ENCODE data around the gene NAMPT. TPM values are rescaled to one million over a fixed set of nuclear protein-coding genes. Genes with fewer than 3 reads are reported as not detected.
A peak's percentile ranks its signal among the peaks of the same experiment; 100 is the strongest.

Gene NAMPT
- total RNA-seq, 1 donor from 2014 or later = 28.2 TPM

GRCh38 chr7:106279425-106280197 lies 5.2 kb downstream of the NAMPT start:
- no peak overlapping the region for H3K4me3 ChIP-seq (ENCODE audit: low read length in 3 of 3)
- H3K27me3 ChIP-seq (ENCODE audit: control insufficient read depth in 3 of 3, insufficient read depth in 3 of 3, low read length in 3 of 3) = no peaks in the 10 kb centered on the region
- H3K9ac ChIP-seq (ENCODE audit: low read depth in 1 of 3, low read length in 3 of 3) = no peak overlapping the region
- H3K36me3 ChIP-seq (ENCODE audit: control insufficient read depth in 3 of 3, insufficient read depth in 3 of 3, low read length in 3 of 3) = peaks cover 0 to 4% (median 3%) of the 10 kb centered on the region in 3 donors
- H3K9me3 ChIP-seq (ENCODE audit: control insufficient read depth in 3 of 3, low read length in 3 of 3) = no peaks in the 10 kb centered on the region
- peaks cover 0 to 24% (median 16%) of the 10 kb centered on the region in 3 donors for H3K4me1 ChIP-seq (ENCODE audit: control insufficient read depth in 3 of 3, insufficient read depth in 3 of 3, low read length in 3 of 3)
- H3K27ac ChIP-seq (ENCODE audit: low read depth, low read length) = no peak overlapping the region

- H3K27me3 ChIP-seq (ENCODE audit: control insufficient read depth in 3 of 3, insufficient read depth in 3 of 3, low read length in 3 of 3) = no peaks in the 10 kb centered on the region
- H3K36me3 ChIP-seq (ENCODE audit: control insufficient read depth in 3 of 3, insufficient read depth in 3 of 3, low read length in 3 of 3) = peaks cover 0 to 6% (median 4%) of the 10 kb centered on the region in 3 donors
- peak overlapping the region in 1 of 3 donors; percentile 35 for H3K9ac ChIP-seq (ENCODE audit: low read depth in 1 of 3, low read length in 3 of 3)
- peaks cover 0 to 21% (median 14%) of the 10 kb centered on the region in 3 donors for H3K4me1 ChIP-seq (ENCODE audit: control insufficient read depth in 3 of 3, insufficient read depth in 3 of 3, low read length in 3 of 3)
- no peaks in the 10 kb centered on the region for H3K9me3 ChIP-seq (ENCODE audit: control insufficient read depth in 3 of 3, low read length in 3 of 3)
- no peak overlapping the region for H3K27ac ChIP-seq (ENCODE audit: low read depth, low read length)
- no peak overlapping the region for H3K4me3 ChIP-seq (ENCODE audit: low read length in 3 of 3)
Measured at GRCh38 chr7:106278695-106279094, 6.1 kb downstream of the NAMPT start.

- Histone ChIP-seq H3K9me3 (ENCODE audit: control insufficient read depth in 3 of 3, low read length in 3 of 3) (no peaks in the 10 kb centered on the region), H3K9ac (ENCODE audit: low read depth in 1 of 3, low read length in 3 of 3) (peak overlapping the region in 1 of 3 donors; percentile 24), H3K36me3 (ENCODE audit: control insufficient read depth in 3 of 3, insufficient read depth in 3 of 3, low read length in 3 of 3) (peaks cover 0 to 8% (median 8%) of the 10 kb centered on the region in 3 donors), H3K27ac (ENCODE audit: low read depth, low read length) (no peak overlapping the region), H3K27me3 (ENCODE audit: control insufficient read depth in 3 of 3, insufficient read depth in 3 of 3, low read length in 3 of 3) (no peaks in the 10 kb centered on the region), H3K4me3 (ENCODE audit: low read length in 3 of 3) (no peak overlapping the region), H3K4me1 (ENCODE audit: control insufficient read depth in 3 of 3, insufficient read depth in 3 of 3, low read length in 3 of 3) (peaks cover 0 to 17% (median 8%) of the 10 kb centered on the region in 3 donors)
Measured at GRCh38 chr7:106277976-106278375, 6.8 kb downstream of the NAMPT start.

- Histone ChIP-seq H3K4me1 (ENCODE audit: control insufficient read depth in 3 of 3, insufficient read depth in 3 of 3, low read length in 3 of 3) (peaks cover 0 to 9% (median 5%) of the 10 kb centered on the region in 3 donors), H3K9ac (ENCODE audit: low read depth in 1 of 3, low read length in 3 of 3) (no peak overlapping the region), H3K27ac (ENCODE audit: low read depth, low read length) (no peak overlapping the region)
Measured at GRCh38 chr7:106276513-106276912, 8.3 kb downstream of the NAMPT start.

GRCh38 chr7:106273009-106273668 lies 11.6 kb downstream of the NAMPT start:
- H3K36me3 ChIP-seq (ENCODE audit: control insufficient read depth in 3 of 3, insufficient read depth in 3 of 3, low read length in 3 of 3) = peaks cover 10 to 30% (median 27%) of the 10 kb centered on the region in 3 donors
- H3K4me3 ChIP-seq (ENCODE audit: low read length in 3 of 3) = no peak overlapping the region
- no peaks in the 10 kb centered on the region for H3K9me3 ChIP-seq (ENCODE audit: control insufficient read depth in 3 of 3, low read length in 3 of 3)
- H3K27me3 ChIP-seq (ENCODE audit: control insufficient read depth in 3 of 3, insufficient read depth in 3 of 3, low read length in 3 of 3) = no peaks in the 10 kb centered on the region
- no peak overlapping the region for H3K27ac ChIP-seq (ENCODE audit: low read depth, low read length)
- H3K4me1 ChIP-seq (ENCODE audit: control insufficient read depth in 3 of 3, insufficient read depth in 3 of 3, low read length in 3 of 3) = peaks cover 0 to 2% (median 0%) of the 10 kb centered on the region in 3 donors
- H3K9ac ChIP-seq (ENCODE audit: low read depth in 1 of 3, low read length in 3 of 3) = no peak overlapping the region

More at GRCh38 chr7:106276513-106276912, 8.3 kb downstream of the NAMPT start:
- Histone ChIP-seq H3K4me3 (ENCODE audit: low read length in 3 of 3) (no peak overlapping the region), H3K9me3 (ENCODE audit: control insufficient read depth in 3 of 3, low read length in 3 of 3) (no peaks in the 10 kb centered on the region), H3K36me3 (ENCODE audit: control insufficient read depth in 3 of 3, insufficient read depth in 3 of 3, low read length in 3 of 3) (peaks cover 0 to 14% (median 13%) of the 10 kb centered on the region in 3 donors), H3K27me3 (ENCODE audit: control insufficient read depth in 3 of 3, insufficient read depth in 3 of 3, low read length in 3 of 3) (no peaks in the 10 kb centered on the region)

GRCh38 chr7:106270122-106270977 lies 14.4 kb downstream of the NAMPT start:
- Histone ChIP-seq H3K4me1 (ENCODE audit: control insufficient read depth in 3 of 3, insufficient read depth in 3 of 3, low read length in 3 of 3) (no peaks in the 10 kb centered on the region), H3K27me3 (ENCODE audit: control insufficient read depth in 3 of 3, insufficient read depth in 3 of 3, low read length in 3 of 3) (no peaks in the 10 kb centered on the region), H3K4me3 (ENCODE audit: low read length in 3 of 3) (no peak overlapping the region), H3K9me3 (ENCODE audit: control insufficient read depth in 3 of 3, low read length in 3 of 3) (no peaks in the 10 kb centered on the region), H3K27ac (ENCODE audit: low read depth, low read length) (no peak overlapping the region), H3K9ac (ENCODE audit: low read depth in 1 of 3, low read length in 3 of 3) (no peak overlapping the region), H3K36me3 (ENCODE audit: control insufficient read depth in 3 of 3, insufficient read depth in 3 of 3, low read length in 3 of 3) (peaks cover 12 to 42% (median 41%) of the 10 kb centered on the region in 3 donors)

GRCh38 chr7:106269254-106269961 lies 15.4 kb downstream of the NAMPT start:
- Histone ChIP-seq H3K9ac (ENCODE audit: low read depth in 1 of 3, low read length in 3 of 3) (no peak overlapping the region), H3K27ac (ENCODE audit: low read depth, low read length) (no peak overlapping the region), H3K4me1 (ENCODE audit: control insufficient read depth in 3 of 3, insufficient read depth in 3 of 3, low read length in 3 of 3) (no peaks in the 10 kb centered on the region), H3K4me3 (ENCODE audit: low read length in 3 of 3) (no peak overlapping the region), H3K27me3 (ENCODE audit: control insufficient read depth in 3 of 3, insufficient read depth in 3 of 3, low read length in 3 of 3) (no peaks in the 10 kb centered on the region), H3K36me3 (ENCODE audit: control insufficient read depth in 3 of 3, insufficient read depth in 3 of 3, low read length in 3 of 3) (peaks cover 12 to 47% (median 46%) of the 10 kb centered on the region in 3 donors), H3K9me3 (ENCODE audit: control insufficient read depth in 3 of 3, low read length in 3 of 3) (no peaks in the 10 kb centered on the region)

GRCh38 chr7:106265133-106265532 lies 19.6 kb downstream of the NAMPT start:
- H3K4me1 ChIP-seq (ENCODE audit: control insufficient read depth in 3 of 3, insufficient read depth in 3 of 3, low read length in 3 of 3) = no peaks in the 10 kb centered on the region
- H3K27me3 ChIP-seq (ENCODE audit: control insufficient read depth in 3 of 3, insufficient read depth in 3 of 3, low read length in 3 of 3) = no peaks in the 10 kb centered on the region
- H3K36me3 ChIP-seq (ENCODE audit: control insufficient read depth in 3 of 3, insufficient read depth in 3 of 3, low read length in 3 of 3) = peaks cover 10 to 41% (median 31%) of the 10 kb centered on the region in 3 donors
- H3K9me3 ChIP-seq (ENCODE audit: control insufficient read depth in 3 of 3, low read length in 3 of 3) = no peaks in the 10 kb centered on the region
- H3K4me3 ChIP-seq (ENCODE audit: low read length in 3 of 3) = no peak overlapping the region
- no peak overlapping the region for H3K27ac ChIP-seq (ENCODE audit: low read depth, low read length)
- no peak overlapping the region for H3K9ac ChIP-seq (ENCODE audit: low read depth in 1 of 3, low read length in 3 of 3)

GRCh38 chr7:106262221-106262881 lies 22.4 kb downstream of the NAMPT start:
- H3K27ac ChIP-seq (ENCODE audit: low read depth, low read length) = no peak overlapping the region
- H3K36me3 ChIP-seq (ENCODE audit: control insufficient read depth in 3 of 3, insufficient read depth in 3 of 3, low read length in 3 of 3) = peaks cover 17 to 56% (median 35%) of the 10 kb centered on the region in 3 donors
- H3K4me3 ChIP-seq (ENCODE audit: low read length in 3 of 3) = no peak overlapping the region
- no peaks in the 10 kb centered on the region for H3K9me3 ChIP-seq (ENCODE audit: control insufficient read depth in 3 of 3, low read length in 3 of 3)
- H3K4me1 ChIP-seq (ENCODE audit: control insufficient read depth in 3 of 3, insufficient read depth in 3 of 3, low read length in 3 of 3) = no peaks in the 10 kb centered on the region
- no peaks in the 10 kb centered on the region for H3K27me3 ChIP-seq (ENCODE audit: control insufficient read depth in 3 of 3, insufficient read depth in 3 of 3, low read length in 3 of 3)
- H3K9ac ChIP-seq (ENCODE audit: low read depth in 1 of 3, low read length in 3 of 3) = no peak overlapping the region
